HG03103 (cell line): ENCODE measurements around the gene PRKCA.
A peak's percentile ranks its signal among the peaks of the same experiment; 100 is the strongest.
"Not testable (repeated sequence)": the region's sequence is repeated elsewhere in the genome, so short reads cannot be mapped to it uniquely, and the experiment has no call there.

Source experiments
- ATAC-seq: cut with Tn5 transposase; IDR thresholded peaks from one replicate; pipeline ENCODE4 v1.9.1; 2021; ENCODE audit warnings: low read depth; ENCODE audit not compliant: unreplicated experiment

PRKCA gene

GRCh38 chr17:66301864-66302741, at the start of gene PRKCA:
Gene PRKCA (plus strand): TSS chr17:66302613.
- ATAC-seq = peak; percentile 77

- not testable (repeated sequence) for ATAC-seq
These were observed 49.0 kb upstream of the PRKCA start for GRCh38 chr17:66253458-66253857.

- ATAC-seq = no peak
These were observed 47.3 kb upstream of the PRKCA start for GRCh38 chr17:66255112-66255511.

- ATAC-seq = no peak
These were observed 46.9 kb upstream of the PRKCA start for GRCh38 chr17:66255527-66255971.

GRCh38 chr17:66260275-66260674, 42.1 kb upstream of the PRKCA start:
- ATAC-seq = no peak

GRCh38 chr17:66260688-66261087, 41.7 kb upstream of the PRKCA start:
- no peak for ATAC-seq

- no peak for ATAC-seq
These were observed 39.6 kb upstream of the PRKCA start for GRCh38 chr17:66262767-66263166.

- ATAC-seq = no peak
These were observed 37.7 kb upstream of the PRKCA start for GRCh38 chr17:66264696-66265095.

GRCh38 chr17:66268247-66268927, 34.0 kb upstream of the PRKCA start:
- no peak for ATAC-seq

- ATAC-seq = no peak
These were observed 32.3 kb upstream of the PRKCA start for GRCh38 chr17:66270106-66270505.

- ATAC-seq = no peak
These were observed 30.9 kb upstream of the PRKCA start for GRCh38 chr17:66271512-66271911.

- ATAC-seq = no peak
These were observed 29.4 kb upstream of the PRKCA start for GRCh38 chr17:66272811-66273585.

GRCh38 chr17:66273586-66273848, 28.9 kb upstream of the PRKCA start:
- no peak for ATAC-seq

- no peak for ATAC-seq
These were observed 26.8 kb upstream of the PRKCA start for GRCh38 chr17:66275651-66276050.

- ATAC-seq = no peak
These were observed 26.0 kb upstream of the PRKCA start for GRCh38 chr17:66276328-66276937.

GRCh38 chr17:66277191-66277590, 25.2 kb upstream of the PRKCA start:
- ATAC-seq = no peak

- ATAC-seq = no peak
These were observed 20.6 kb upstream of the PRKCA start for GRCh38 chr17:66281661-66282369.

- ATAC-seq = no peak
These were observed 19.0 kb upstream of the PRKCA start for GRCh38 chr17:66283296-66283934.

GRCh38 chr17:66283971-66284370, 18.4 kb upstream of the PRKCA start:
- no peak for ATAC-seq

- ATAC-seq = no peak
These were observed 17.3 kb upstream of the PRKCA start for GRCh38 chr17:66285149-66285548.
